Activated naive CD4-positive, alpha-beta T cell treated with Interleukin-2 at 50 U/mL for 16 hours (primary cell): Measurements from ENCODE around the gene RAD51B.

Source experiments
- DNase-seq: peaks from one replicate; pipeline ENCODE4 v3.0.0-alpha.2; 2020

RAD51B gene

DNA sequence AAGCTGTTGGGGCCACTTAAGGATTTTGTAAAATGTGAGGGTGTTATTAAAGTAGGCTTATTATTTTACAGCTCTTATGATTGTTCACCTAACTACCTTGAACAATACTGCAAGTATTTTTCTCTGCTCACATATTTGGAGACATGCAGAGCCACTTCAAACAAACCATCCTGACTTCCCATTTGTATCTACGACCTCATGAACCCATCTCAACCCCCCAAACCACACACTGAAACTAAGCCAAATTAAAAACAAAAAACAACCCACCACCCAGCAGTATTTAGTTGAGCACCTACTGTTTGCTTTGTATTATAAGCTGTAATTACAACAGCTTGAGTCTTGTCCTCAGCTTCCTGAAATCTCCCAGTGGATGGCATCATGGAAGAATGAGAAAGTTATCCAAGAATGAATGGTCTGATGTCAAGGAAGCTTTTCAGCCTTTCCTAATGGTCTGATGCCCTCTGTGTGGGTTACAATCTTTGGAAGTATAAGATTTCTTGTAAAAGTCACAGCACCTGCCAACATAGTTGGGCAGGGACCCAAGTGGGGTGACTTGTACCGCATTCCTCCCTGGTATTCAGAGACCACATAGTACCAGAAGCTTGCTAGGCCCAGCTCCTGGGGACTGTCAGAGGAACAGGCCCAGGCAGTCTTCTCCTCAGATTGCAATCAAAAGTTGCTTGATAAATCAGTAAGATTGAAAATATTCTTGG is 556.6 kb downstream of the RAD51B start:
- DNase-seq, result no peak

DNA sequence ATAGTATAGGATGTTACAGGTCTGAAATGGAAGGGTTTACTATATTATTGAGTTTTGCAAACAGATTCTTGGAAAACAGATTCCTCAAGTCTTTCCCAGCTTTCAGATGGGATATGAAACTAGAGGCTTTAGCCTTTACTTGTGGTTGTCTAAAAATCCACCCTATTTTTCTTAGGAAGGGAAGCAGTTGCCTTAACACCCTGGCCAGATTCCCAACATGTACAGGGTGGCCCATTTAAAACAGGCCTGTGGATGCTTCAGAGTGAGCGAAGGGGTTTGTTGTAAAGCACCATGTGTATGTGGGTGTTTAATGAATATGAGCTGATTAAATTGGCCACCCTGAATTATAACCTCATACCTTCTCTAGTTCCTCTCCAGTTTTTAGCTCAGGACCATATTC is 557.4 kb downstream of the RAD51B start:
- DNase-seq, result no peak

DNA sequence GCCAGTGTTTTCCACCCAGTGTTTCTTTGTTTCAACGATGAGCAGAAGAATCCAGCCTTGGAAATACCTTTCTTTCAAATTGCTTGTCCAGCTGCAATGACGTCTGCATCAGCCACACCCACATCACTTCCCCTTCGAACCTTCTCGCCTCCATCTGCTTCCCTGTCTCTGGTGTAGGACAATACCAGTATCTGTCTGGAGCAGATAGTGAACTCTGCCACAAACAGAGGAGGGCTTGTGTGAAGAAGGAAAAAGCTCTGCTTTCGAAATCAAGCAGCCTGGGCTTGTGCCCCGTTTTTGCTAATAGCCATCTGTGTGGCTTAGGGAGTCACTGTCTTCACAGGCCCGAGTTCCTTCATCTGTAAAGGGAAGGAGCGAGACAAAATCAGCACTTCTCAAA is 557.9 kb downstream of the RAD51B start:
- no peak for DNase-seq

DNA sequence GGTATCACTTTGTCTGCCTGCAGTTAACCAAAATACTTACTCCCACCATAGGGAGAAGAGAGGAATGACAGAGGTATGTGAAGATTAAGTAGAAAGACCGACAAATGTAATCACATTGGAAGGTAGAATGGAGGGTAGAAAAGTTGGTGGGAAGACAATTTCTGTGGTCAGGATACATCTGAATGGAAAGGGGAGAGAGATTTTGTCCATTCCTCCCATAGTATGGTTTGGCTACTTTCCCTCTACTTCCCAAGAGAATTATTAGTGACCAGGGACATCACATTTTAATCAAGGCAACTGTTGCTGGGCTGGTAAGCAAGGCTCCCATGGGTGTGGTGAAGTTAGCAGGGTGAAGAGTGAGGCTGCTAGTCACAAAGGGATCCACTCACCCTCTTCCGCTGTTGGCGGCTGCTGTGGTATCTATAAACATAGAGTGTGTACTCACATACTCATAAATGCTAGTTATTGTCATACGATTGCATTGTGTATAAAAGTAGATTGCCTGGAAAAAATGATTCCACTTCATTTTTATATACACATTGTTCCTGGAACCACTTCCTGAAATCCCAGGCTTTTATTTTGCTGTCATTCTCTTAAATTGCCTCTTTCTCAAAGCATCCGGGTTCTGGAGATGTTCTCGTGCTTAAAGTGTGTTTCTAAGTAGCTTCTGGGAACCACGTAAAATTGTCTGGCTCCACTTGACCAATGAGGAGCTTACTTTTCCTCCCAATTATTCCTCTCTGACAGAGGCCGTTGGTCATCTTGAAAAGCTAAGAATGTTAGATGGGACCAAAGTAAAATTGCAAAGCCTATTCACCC is 560.1 kb downstream of the RAD51B start:
- DNase-seq, result peak; percentile 34

DNA sequence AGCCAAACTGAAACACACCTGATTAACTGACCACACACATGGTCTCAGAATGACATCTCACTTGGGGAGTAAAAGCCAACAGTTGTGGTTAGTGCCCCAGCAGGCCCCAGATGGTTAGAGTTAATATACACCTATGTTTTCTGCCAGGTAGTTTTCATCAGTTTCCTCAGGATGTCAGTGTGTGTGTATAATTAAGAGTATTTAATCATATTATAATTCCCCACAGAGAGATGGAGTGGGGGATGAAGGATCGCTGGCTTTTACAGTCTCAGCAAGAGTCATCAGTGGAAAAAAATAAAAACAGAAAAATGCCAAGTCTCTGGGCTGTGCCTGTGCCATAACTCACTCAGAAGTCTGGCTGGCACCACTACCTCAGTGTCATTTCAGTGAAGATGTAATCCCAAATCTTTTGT is 560.8 kb downstream of the RAD51B start:
- no peak for DNase-seq

DNA sequence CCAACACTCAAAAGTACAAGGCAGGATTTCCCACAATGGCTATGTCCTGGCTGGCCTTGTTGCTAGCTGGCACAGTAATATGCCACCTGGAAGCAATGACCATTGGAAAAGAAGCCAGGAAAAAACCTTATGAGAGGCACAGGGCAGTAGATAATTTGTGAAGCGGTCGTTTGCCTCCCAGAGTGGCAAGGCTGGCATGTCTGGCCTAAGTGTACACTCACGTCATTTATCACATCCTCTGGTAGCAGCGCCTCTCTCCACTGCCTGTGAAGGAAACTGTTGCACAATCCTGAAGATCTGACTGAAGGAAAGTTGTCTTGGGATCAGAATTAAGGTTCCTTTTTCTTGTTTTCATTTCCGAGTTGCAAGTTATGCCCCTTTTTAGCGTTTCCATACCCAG is 564.8 kb downstream of the RAD51B start:
- DNase-seq, result no peak

DNA sequence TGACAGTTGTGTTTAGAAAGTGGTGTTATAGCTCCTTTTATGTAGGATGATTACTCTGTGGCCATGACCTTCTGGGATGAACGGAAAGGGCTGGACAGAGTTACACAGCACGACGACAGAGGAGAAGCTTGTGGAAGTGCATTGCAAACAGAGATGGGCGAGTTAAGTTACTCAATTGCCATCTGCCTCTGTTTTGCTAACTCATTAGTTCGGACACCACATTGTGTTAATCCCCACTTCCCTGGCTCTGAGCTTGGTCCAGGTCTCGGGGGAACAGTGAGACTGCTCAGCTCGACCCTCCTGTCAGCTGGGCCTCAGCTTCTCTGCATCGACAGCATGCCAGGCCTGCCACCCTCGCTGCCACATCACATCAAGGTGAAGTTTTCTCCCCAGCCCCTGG is 565.3 kb downstream of the RAD51B start:
- DNase-seq, result no peak

DNA sequence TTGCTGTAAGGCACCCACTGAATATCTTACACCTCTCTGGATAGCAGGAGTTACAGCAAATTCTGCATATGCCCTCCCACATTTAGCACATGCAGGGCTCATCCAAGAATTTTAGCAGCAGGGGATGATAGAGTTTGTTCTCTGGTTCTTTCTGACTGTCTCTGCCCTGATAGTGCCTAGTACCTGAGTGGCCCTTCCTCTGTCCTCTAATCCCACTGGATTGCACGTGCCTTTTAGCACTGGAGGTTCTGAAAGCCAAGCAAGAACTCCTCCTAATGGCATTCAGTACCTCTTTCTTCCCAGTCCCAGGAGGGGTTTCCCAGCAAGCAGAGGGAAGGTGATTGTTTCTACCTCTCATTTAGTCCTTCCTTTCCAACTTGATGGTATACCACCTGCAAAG is 566.9 kb downstream of the RAD51B start:
- no peak for DNase-seq

DNA sequence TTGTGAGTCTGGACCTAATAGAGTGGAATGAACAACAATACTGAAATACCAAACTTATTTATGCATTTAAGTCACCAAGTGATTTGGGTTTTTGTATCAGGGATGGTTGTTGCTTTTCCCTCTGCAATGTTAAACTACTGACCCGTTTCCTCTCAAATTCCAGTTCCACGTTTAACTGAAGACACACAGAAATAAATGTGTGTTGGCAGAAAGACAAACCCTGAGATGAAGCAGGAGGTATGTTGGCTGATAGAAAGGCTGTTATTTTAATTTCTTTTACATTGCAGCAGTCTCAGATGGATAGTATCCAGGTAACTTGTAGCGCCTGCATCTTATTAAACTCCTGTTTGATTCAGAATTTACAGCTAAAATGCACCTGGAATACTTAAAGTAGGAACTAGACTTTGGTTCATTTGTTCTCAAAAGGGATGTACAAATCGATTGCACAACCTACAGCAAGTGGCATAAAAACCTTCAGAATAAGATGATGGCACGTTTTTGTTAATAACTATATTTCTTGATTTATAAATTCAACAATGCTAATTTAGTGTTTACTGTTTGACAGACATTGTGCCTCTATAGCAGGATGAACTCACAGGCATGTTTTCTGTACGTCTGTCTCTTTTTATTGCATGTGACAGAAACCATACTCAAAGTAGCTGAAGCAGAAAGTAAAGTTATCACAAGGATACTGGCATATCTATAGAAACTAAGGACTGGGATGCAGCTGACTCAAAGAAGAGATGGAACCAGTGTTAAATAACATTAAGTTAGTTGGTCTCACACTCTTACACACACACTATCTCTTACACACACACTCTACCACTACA is 567.6 kb downstream of the RAD51B start:
- DNase-seq, result no peak

DNA sequence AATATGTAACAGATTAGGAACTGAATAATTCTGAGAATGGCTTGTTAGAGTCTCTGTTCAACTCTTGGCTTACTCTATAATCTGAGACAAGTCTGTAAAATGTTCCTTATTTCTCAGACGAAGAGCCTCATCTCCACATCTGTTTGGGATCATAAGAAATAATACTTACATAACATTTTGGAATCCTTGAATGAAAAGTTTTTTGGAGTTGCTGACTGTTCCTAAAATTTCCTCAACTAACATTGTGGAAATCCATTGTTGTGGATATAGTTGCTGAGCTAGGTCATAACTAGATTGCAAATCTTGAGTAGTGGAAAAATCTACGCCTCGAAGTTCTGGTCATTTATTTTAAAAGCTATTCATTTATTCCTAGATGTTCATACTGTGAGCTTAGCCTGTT is 570.4 kb downstream of the RAD51B start:
- no peak for DNase-seq

DNA sequence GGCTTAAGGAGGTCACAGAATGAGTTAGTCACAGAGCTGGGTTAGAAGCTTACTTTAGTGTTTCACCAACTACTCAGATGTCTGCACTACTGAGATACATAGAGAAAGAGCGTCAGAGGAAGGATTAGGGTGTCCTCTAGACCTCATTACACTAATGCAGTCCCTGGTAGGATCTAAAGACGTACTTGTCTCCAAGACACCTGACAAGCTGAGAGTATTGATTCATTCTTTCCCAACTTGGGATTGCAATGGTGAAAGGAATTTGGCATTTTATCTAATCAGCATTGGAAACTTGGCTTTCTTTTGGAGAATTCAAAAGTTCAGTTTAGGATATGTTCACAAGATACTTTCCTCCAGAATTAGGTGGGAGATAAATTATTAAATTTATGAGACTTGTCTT is 571.2 kb downstream of the RAD51B start:
- DNase-seq, result no peak

DNA sequence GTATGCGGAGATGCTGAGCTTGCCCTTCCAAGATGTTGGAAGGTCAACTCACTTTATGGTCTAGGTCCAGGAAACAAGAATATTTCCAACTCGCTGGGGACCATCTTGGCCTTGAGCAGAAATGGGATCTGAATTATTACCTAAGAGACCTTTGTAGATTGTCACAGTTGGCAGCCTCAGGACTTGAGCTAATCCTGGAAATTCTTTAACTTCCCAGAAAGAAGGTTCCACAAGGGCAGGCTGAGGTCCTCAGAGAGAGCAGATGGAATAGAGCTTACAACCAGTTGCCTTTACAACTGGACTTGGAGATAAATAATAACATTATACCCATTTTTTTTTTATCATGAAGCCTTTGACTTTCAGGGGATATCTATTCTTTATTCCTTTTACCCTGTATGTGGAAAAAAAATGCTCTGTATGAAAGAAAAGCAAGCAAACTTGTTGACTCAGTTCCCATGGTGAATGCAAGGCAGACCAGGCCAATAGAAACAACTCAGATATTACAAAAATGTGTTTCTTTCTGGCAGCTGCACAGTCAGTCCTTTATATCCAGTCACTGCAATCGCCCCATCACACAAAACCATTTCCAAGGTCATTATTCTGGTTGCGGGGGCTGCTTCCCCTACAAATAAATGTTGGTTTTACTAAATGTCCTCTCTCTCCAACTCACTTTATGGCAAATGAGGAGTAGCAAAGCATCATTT is 571.9 kb downstream of the RAD51B start:
- DNase-seq, result no peak

DNA sequence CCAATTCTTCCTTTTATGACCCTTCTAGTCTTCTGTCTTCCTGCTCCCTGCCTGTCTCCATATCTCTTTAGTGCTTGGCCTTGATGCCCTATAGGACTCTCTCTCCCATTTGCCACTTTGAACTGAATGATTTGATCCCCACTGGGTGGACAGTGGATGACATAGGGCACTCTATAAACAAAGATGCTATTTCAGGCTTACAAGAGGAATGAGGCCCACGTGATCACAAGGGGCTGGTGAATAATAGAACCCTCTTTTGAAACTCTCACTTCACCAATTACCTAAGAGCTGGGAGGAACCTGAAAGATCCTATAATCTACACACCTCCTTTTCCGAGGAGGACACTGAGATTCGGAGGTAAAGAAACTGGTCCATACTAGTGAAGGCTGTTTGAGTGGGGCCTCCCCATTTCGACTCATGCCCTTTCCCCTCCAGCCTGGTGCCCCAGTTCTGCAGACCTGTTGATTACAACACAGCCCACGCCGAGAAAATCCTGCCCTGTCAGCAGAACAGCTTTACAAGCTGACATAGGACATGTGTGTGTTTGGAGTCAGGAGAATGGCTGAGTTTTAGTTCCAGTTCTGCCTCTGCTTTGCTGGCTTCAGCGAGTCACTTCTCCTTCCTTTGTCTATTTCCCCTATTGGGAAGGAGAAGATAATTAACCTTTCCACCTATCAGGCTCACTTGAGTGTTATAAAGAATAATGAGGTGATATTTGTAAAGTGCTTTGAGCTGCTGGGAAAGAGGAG is 573.0 kb downstream of the RAD51B start:
- peak; percentile 14 for DNase-seq

DNA sequence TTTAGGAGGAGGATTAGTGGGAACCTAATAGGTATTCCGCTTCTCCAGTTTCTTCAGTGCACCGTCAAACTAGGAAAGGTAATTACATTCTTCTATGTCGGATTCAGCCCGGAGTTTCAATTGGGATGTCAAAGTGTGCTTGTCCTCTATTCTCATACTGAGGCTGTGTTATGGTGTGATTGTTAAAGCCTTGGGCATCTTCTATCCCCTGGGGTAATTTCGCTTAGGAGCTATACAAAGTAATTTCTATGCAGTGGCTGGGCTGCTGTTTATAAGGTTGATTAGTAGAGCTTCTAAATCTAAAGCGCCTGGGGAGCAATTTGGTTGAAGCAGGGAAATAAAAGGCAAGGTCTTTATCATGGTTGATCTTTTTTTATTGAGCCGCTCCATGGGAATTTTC is 573.7 kb downstream of the RAD51B start:
- DNase-seq, result no peak

DNA sequence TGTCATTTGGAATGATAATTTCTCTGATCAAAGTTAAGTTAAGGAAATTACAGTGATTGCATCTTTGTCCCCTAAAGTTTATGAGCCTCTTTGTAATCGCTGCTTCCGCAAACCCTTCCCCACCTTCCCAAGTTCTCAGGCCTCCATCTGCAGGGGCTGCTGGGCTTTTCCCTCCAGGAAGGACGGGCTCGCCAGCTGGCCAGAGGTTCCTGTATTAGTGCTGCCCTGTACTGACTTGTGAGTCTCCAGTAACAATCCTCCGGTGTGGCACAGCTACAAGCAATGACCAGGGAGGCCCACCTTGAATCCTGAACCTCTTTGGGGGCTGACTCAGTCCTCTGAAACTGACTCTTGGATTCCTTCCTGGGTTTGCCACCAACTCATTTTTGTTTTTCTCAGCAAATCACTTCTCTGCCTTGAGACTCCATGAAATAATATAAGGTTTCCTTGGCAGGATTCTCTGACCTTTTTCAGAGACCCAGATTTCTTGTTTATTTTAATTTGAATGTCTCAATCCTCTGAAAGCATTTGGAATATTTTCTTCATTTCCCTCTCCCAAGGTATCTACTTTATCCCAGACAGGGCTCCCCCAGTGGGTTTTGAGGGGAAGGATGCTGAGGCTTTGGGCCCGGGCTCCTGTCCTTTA is 574.7 kb downstream of the RAD51B start:
- DNase-seq, result no peak

DNA sequence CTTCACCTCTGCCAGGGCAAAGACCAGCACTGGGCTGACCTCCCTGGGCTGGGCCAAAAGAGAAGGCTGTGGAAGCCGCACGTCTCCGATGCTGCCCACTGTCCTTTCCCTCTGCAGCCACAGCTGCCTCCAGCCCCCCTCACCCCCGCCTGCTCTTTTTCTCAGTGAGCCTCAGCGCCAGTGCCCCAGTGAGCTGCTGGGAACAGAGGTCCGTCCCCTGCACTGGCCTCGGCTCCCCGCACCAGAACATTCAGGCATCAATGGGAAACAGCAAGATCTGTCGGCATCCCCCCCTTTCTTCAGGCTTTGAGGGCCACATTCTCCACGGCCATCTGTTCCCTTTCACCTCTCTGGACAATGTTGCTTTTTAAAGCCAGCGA is 575.2 kb downstream of the RAD51B start:
- no peak for DNase-seq

DNA sequence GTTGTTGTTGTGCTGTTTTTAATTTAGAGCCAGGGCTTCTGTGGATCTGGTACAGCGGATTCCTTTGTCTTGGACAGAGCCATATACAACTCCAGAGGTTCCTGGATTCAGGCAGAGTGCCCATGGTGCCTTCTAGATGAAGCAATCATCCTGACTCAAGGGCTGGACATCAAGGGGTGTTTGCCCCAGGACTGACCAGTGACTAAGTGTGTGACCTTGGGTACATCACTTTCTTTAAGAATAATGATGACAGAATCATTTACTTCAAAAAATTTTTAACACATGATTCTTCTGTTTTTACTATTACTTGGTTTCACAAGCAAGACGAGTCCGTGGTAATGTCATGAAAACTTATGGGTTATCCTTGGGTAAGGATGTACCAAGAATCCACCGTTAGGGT is 576.0 kb downstream of the RAD51B start:
- no peak for DNase-seq

DNA sequence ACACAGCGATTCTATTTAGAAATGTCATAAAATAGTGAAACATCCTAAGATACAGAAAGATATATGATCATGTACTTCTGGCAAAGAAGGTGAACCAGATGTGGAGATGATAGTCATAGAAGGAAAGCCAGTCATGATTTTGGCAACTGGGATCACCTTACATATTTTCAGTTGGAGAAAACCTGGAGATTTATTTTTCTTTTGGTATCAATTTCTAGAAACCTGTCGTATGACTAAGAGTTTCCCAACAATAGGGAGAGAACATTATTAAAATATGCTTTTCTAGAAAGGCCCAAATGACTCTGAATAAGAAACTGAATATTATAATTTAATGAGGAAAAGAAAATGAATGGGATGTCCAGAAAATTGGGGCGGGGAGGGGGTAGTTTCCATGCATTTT is 576.9 kb downstream of the RAD51B start:
- no peak for DNase-seq

DNA sequence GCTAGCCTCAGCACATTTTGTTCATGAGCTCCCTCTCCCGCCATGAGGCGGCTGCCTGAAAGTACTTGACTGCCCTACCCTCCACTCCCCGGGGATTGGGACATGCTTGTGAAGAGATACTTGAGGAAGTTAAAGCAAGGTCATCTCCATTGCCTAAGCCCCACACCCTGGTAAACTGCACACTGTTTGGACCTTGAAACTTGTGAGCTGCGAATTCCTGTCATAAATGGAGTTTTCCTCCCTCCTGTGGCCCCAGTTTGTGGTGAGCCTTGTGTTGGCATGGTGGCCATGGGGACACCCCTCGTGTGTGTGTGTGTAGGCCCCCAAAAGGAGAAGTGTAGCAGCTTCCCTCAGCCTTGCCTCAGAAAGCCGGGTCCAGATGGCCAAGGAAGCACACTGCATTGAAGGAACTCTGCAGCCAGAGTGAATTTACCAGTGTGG is 577.8 kb downstream of the RAD51B start:
- no peak for DNase-seq

DNA sequence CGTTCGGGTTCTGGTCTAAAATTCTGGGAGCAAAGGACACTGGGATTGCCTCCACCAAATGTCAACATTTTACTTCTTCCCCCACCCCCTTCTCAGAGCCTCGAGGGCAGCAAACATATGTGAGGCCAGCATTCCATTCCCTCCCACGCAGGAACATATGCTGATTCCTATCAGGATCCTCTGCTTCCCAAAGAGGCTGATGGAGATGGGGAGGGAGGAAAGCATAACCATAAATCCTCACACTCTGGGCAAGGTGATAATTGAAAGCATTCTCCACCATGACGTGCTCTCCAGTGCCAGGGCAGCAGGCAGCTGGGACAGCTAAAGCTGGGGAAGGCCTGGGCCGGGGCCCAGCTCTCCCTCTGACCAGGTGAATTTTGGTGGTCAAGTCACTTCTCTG is 578.2 kb downstream of the RAD51B start:
- no peak for DNase-seq

DNA sequence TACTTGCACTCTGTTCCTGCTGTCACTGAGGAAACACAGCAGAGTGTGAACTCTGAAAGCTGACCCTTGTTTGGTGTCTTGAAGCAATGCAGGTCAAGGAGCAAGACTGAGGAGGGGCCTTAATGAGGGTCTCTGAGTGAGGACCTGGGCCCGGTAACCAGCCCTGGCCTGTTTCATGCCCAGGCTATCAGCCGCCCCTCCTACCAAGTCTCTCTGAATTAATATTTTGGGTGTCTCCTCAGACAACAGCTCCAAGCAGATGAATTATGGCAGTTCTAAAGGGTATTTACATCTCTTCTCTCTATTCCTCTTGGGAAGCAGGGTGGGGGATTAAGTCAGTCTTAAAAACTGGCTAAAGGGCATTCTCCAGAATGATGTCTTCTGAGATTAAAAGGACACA is 578.8 kb downstream of the RAD51B start:
- DNase-seq, result no peak

DNA sequence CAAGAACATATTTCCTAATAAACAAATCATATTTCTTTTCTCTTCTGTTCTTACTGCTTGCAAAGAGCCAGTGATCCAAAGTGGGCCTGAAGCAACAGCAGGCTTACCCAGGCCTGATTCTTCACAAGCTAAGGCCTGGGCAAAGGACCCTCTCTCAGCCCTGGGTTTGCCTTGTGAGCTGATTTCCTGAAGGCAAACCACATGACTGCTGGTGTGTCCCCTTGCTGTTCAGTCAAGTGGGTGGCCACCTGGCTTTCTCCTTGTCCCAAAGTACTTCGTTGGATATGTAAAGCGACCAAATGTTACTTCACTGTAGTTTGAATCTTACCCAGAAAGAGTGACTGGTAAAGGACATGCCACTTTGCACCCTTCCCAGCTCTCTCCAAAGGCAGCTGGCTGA is 580.4 kb downstream of the RAD51B start:
- no peak for DNase-seq
